ENCODE measurements around the gene HEXIM1.
A peak's percentile ranks its signal among the peaks of the same experiment; 100 is the strongest.

The HEXIM1 gene

GRCh38 chr17:45171338-45172231 lies 23.3 kb downstream of the HEXIM1 start:
- H3K27ac ChIP-seq = no peak overlapping the region; the same call in 1 of the 2 replicates
- TF ChIP-seq CTCF (conservative IDR thresholded peaks at IDR 0.05) (no peak), ZFX (IDR thresholded peaks at IDR 0.05) (no peak)

GRCh38 chr17:45172232-45172540 lies 23.9 kb downstream of the HEXIM1 start:
- no peak overlapping the region for H3K27ac ChIP-seq

GRCh38 chr17:45172541-45173286 lies 24.4 kb downstream of the HEXIM1 start:
- TF ChIP-seq CTCF (conservative IDR thresholded peaks at IDR 0.05) = no peak
- no peak for TF ChIP-seq ZFX (IDR thresholded peaks at IDR 0.05)

More at GRCh38 chr17:45172232-45172540, 23.9 kb downstream of the HEXIM1 start:
- no peak for TF ChIP-seq ZFX (IDR thresholded peaks at IDR 0.05)
- no peak for TF ChIP-seq CTCF (conservative IDR thresholded peaks at IDR 0.05)

GRCh38 chr17:45175759-45176115 lies 27.5 kb downstream of the HEXIM1 start:
- peak overlapping the region; percentile 11; the same call in 1 of the 2 replicates for H3K27ac ChIP-seq
- no peak for TF ChIP-seq ZFX (IDR thresholded peaks at IDR 0.05)
- TF ChIP-seq CTCF (conservative IDR thresholded peaks at IDR 0.05) = no peak

More at GRCh38 chr17:45172541-45173286, 24.4 kb downstream of the HEXIM1 start:
- H3K27ac ChIP-seq = no peak overlapping the region

- H3K27ac ChIP-seq = no peak overlapping the region
- TF ChIP-seq ZFX (IDR thresholded peaks at IDR 0.05) (no peak), CTCF (conservative IDR thresholded peaks at IDR 0.05) (no peak)
Measured at GRCh38 chr17:45177563-45177962, 29.3 kb downstream of the HEXIM1 start.

- H3K27ac ChIP-seq = no peak overlapping the region
- TF ChIP-seq ZFX (IDR thresholded peaks at IDR 0.05) (no peak), CTCF (conservative IDR thresholded peaks at IDR 0.05) (no peak)
Measured at GRCh38 chr17:45184144-45184543, 35.9 kb downstream of the HEXIM1 start.

- no peak for TF ChIP-seq ZFX (IDR thresholded peaks at IDR 0.05)
- TF ChIP-seq CTCF (conservative IDR thresholded peaks at IDR 0.05) = no peak
- no peak overlapping the region for H3K27ac ChIP-seq
Measured at GRCh38 chr17:45186801-45187354, 38.6 kb downstream of the HEXIM1 start.
